Stimulated activated CD4-positive, alpha-beta T cell treated with anti-CD3 and anti-CD28 coated beads, TNF-alpha, amount 100 ng/mL, for 4 hours (primary cell): Measurements from ENCODE around the gene NPHP4.
"Not testable (repeated sequence)": the region's sequence is repeated elsewhere in the genome, so short reads cannot be mapped to it uniquely, and the experiment has no call there.

ENCODE experiments used
- DNase-seq, 3 experiments: peaks; one replicate each; pipeline ENCODE4 v3.0.0-alpha.2; 2020; ENCODE audit warnings: low read depth in 3 of 3

NPHP4 gene

DNA sequence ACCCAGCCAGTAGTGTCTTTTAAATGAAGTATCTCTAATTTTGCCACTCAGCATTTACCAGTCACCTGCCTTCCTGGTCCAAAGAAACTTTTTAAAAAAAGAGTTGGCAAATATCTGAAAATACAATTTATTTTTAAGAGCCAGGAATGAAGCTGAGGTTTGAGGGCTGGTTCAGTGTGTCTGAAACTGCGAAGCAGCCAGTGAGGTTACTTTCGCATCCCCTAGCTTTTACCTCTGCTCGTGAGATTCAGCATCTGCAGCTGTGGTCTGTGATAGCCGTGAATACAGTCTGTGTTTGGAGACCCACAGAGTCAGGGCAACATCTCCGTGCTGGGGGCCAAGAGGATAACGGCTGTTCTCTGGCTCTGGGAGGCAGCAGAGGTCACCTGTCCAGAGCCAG lies 32.2 kb upstream of the NPHP4 start:
- no peak for DNase-seq

GRCh38 chr1:6023346-6023745 lies 31.1 kb upstream of the NPHP4 start:
- DNase-seq: no peak

GRCh38 chr1:6022193-6022592 lies 30.0 kb upstream of the NPHP4 start:
- no peak for DNase-seq

DNA sequence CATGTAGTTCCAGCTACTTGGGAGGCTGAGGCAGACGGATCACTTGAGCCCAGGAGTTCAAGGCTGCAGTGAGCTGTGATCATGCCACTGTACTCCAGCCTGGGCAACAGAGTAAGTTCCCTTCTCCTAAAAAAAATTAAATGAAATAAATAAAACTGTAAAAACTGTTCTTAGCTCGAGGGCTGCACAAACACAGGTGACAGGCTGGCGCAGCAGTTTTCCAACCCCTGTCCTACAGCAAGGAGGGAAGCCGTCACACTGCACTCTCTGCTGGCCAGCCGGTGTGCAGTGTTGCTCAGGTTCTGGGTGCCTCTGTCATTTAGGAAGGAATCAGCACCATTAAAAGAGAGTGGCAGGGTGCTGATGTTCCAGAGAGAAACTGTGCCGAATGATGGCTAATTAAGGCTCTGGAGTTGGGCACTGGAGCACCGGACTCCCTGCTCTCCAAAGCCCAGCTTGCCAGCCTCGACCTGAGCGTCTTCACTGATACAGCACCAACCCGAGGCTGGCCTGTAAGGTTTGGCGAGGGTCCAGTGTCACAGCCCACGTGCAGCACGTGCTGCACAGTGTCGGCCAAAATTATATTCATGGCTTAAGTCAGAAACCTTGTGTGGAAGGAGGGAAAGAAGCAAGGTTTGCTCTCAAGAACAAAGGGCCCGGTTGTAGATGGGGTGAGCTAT lies 27.1 kb upstream of the NPHP4 start:
- no peak for DNase-seq

DNA sequence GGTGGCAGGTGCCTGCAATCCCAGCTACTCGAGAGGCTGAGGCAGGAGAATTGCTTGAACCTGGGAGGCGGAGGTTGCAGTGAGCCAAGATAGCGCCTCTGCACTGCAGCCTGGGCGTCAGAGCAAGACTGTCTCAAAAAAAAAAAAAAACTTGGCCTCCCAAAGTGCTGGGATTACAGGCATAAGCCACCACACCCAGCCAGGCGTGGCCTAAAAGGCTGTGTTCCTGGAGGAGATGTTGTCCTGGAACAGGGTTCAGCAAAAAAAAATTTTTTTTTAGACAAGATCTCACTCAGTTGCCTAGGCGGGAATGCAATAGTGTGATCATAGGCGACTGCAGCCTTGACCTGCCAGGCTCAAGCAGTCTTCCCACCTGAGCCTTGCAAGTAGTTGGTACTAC lies 25.4 kb upstream of the NPHP4 start:
- not testable (repeated sequence) for DNase-seq

DNA sequence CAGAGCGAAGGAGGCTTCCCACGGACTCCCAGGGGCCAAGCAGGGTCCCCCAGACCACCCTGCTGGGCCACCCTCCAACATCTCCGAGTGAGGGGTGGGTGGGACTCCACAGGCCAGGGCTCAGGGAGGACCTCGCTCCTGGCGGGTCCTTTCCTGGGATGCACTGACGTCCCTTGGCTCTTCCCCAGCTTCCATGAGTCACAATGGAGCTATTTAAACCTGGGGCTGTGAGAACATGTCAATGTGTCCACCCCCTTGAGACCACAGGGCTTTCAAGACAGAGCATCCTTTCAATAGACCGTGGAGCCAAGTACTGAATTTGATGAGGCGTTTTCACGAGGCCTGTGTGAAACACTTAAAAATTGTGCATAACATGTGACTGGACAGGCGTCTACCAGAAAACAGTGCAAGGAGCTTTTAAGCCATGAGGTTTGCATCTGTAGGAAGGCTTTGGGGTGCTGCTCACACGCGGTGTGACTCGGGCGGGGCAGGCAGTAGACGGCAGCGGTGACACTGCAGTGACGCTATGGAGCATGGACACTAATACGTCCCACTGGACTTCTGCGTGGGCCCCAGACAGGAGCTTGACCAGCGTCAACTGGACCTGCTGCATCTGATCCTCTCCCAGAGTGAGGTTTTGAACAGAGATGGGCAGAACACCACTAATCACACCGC lies 24.1 kb upstream of the NPHP4 start:
- no peak for DNase-seq

DNA sequence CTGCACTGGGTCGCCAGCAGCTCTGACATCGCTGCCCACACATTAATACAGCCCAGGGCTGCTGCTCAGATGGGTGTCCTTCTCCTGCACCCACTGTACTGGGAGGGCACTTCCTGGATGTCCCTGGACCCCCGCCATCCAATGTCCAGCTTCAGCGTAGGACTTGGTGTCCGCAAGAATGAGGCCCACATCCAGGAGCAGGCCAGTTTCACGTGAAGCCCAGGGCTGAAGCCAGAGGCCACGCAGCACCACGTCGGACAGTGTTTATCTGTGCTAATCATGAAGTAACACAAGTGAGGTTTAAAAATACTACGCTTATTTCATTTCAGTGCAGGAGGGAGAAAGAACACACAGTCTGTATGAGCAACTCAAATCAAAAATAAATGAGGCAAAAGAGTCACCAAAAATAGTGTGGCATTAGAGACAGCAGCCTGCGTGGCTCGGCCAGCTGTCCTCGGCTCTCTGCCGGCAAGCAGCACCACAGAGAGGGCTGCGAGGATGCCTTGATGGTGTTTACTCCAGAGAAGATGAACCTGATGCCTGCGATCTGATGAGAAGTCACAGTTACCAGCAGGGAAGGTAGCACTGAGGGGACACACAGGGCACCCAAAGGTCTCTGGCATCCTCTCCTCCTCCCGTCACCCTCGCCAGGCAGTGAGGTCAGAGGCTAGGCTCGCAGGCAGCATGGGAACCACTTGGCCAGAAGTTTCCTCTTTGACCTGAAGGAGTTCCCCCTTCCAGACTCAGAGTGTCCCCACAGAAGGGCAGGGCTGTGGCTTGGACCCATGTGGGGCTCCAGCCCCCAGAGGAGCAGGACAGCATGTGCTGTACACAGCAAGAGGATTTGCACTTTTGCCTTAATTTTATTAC lies 22.1 kb upstream of the NPHP4 start:
- DNase-seq: no peak

DNA sequence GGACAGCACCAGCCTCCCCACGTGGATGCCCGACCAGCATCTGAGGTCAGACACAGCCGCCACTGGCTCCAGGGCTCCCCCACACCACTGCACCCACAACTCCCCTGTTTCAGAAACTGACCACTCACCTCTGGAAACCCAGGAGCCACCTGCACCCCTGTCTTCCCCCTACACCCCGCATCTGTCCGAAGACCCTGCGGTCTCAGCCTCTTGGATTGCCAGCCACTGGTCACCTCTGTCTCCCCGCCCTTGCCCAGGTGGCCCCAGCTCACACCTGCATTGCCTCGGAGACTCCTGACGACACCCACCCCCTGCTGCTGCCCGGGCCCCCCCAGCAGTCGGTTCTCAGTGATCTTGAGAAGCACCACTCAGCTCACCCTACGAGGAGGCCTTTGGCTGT lies 21.3 kb upstream of the NPHP4 start:
- no peak for DNase-seq

DNA sequence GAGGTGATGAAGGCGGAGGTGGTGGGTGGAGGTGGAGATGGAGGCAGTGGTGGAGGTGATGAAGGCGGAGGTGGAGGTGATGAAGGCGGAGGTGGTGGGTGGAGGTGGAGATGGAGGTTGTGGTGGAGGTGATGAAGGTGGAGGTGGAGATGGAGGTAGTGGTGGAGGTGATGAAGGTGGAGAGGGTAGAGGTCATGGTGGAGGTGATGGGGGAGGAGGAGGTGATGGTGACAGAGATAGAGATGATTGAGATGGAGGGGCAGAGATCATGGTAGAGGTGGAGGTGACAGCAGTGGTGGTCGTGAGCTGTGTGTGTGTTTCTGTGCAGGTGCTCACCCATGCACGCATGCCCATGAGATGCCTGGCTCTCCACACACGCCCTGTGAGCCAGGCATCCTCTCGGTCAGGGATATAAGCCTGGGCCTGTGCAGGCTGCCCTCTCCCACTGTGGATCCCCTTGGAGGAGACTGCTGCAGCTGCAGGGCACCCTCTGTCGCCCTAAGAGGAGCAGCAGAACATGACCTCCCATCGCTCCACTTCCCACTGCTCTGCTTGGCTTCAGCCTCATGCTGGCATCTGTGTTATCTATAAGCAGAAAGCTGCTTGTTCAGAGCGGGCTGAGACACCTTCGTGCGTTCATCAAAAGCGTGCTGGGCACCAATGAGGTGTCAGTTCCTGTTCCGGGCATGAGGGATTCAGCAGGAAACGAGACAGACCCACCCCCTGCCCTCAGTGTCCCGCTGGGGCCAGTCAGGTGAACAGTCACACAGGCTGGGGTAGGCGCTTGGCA lies 20.5 kb upstream of the NPHP4 start:
- no peak for DNase-seq

DNA sequence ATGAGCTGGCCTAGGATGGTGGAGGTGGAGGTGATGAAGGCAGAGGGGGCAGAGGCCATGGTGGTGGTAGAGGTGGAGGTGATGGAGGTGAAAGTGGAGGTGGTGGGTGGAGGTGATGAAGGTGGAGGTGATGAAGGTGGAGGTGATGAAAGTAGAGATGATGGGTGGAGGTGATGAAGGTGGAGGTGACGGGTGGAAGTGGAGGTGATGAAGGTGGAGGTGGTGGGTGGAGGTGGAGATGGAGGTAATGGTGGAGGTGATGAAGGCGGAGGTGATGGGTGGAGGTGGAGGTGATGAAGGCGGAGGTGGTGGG lies 19.7 kb upstream of the NPHP4 start:
- DNase-seq: no peak

GRCh38 chr1:6011161-6011945 lies 19.1 kb upstream of the NPHP4 start:
- DNase-seq: no peak

DNA sequence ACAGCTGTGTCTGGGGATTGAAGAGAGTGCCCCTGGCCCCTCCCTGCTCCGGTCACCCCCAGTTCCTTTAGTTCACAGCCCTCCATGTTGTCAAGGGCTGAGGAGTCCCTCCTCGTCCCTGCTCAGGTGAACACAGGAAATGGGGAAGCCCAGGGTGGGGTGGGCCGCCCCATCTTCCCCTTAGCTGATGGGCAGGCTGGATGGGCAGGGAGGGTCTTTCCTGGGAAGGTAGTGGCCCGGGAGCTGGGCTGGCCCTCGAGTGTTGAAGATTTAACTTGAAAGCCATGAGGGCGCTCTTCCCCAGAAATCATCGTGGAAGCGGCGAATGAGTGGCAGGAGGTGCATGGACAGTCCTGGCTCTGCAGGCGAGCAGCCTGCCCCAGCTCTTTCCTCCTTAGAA lies 18.3 kb upstream of the NPHP4 start:
- no peak for DNase-seq

GRCh38 chr1:6009120-6010040 lies 17.2 kb upstream of the NPHP4 start:
- DNase-seq: no peak

GRCh38 chr1:6008696-6009095 lies 16.5 kb upstream of the NPHP4 start:
- DNase-seq: no peak

DNA sequence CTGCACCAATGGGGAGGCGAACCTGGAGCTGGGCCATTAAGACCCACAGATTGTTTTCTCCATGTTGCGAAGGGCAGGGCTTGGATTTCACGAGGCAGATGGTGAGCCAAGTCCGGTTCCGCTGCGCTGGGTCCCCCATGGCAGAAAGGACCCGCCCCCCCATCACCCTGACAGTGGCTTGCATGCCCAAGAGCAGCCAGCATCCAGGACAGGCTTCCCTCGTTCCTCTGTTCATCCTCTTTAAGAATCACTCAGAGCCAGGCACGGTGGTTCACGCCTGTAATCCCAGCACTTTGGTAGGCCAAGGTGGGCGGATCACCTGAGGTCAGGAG lies 15.8 kb upstream of the NPHP4 start:
- no peak for DNase-seq

DNA sequence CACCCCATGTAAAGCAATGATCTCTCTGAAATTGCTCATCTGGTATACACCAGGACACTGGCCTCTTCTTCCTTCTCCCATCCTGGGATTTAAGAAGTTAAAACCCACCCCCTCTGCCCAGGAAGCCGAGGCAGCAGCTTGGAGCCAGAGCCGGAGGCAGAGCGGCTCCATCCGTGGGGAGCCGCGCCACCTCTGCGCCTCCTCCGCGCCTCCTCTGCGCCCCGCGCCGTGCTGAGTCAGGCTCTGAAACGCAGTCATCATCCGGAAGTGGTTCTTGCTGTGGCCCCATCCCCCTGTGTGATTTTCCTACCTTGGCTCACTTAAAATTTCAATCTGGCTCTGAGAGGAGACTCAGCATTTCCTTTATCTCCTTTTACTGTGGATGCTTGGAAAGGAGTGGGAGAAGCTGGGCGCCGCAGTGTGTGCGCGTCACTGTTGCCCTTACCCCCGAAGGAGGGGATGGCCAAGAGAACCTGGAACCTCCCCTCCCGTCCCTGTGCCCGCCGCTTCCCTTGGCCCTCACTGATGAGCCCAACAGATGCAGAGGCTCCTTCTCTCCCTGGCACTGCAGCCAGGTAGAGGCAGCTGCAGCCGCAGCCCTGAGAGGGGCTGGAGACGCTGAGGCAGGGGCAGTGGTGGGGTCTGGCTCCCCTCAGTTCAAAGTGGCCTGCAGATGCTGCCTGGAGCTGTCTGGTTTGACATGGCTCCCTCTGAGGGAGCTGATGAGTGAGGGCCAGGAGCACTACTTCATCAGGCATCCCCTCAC lies 15.3 kb upstream of the NPHP4 start:
- no peak for DNase-seq

DNA sequence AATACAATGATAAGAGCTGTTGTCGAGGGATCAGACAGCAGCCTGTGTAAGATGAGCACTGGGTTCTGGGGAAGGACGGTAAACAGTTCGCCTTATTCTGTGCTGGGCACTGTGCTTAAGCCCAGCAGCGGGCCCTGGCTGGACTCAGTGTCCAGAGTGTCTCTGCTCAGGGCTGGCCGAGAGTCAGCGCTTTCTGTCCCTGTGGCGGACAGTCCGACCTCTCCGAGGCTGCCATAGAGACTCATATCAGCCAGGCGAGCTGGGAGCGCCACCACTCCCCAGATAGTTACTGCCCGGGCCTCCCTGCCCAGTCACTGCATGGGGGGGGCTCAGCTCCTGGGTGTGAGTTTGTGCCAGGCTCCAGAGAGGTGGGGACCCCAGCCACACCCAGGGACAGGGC lies 14.7 kb upstream of the NPHP4 start:
- DNase-seq: no peak

DNA sequence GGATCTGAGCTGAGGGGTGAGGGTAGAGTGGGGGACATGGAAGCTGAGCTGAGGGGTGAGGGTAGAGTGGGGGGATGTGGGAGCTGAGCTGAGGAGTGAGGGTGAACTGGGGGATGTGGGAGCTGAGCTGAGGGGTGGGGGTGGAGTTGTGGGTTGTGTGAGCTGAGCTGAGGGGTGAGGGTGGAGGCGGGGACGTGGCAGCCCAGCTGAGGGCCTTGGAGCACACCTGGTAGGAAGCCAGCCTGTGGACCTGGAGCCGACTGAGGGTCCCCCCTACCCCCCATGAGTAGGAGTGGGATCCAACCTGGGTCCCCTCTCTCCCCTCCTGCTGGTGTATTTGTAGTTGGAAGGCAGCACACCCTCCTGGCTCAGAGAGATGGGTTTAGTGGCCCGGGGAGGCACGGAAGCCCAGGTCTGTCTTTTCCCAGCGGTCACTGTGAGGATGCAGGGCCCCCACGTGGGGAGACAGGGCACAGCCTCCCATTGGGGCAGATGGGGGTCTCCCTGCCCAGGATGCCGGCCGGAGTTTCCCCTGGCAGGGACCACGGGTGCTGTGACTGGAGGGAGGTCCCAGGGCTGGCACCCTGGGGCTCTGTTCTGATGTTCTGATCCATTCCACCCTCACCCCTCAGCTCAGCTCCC lies 13.2 kb upstream of the NPHP4 start:
- DNase-seq: no peak
